Smooth muscle cell (in vitro differentiated cells): ENCODE results near the gene KRTAP12-3. TPM values are rescaled to one million over a fixed set of nuclear protein-coding genes. Genes with fewer than 3 reads are reported as not detected.

Source experiments
- DNase-seq: peaks from one replicate; lab custom pipeline; 2025; ENCODE audit not compliant: unreplicated experiment; lab: John Stamatoyannopoulos, UW
- H2AFZ ChIP-seq: fragments of 200-600 bp; sonication (generic); 2 replicates; pipeline ENCODE4 v1.6.0; 2016; ENCODE audit warnings: antibody characterized with exemption, low read depth, mild to moderate bottlenecking
- H3F3A ChIP-seq: fragments of 200-600 bp; sonication (generic); 2 replicates; pipeline ENCODE4 v1.6.0; 2017; ENCODE audit warnings: antibody characterized with exemption, low read depth
- H3K27ac ChIP-seq: fragments of 200-600 bp; sonication (generic); 2 replicates; pipeline ENCODE4 v1.5.1; 2016; ENCODE audit warnings: low read depth, mild to moderate bottlenecking
- H3K27me3 ChIP-seq: fragments of 200-600 bp; sonication (generic); 2 replicates; pipeline ENCODE4 v1.6.1; 2016; ENCODE audit warnings: low read depth, mild to moderate bottlenecking
- H3K36me3 ChIP-seq: fragments of 200-600 bp; sonication (generic); 2 replicates; pipeline ENCODE4 v1.5.1; 2016; ENCODE audit warnings: low read depth
- H3K4me1 ChIP-seq: fragments of 200-600 bp; sonication (generic); 2 replicates; pipeline ENCODE4 v1.5.1; 2016; ENCODE audit warnings: low read depth
- H3K4me2 ChIP-seq: fragments of 200-600 bp; sonication (generic); 2 replicates; pipeline ENCODE4 v1.6.0; 2016; ENCODE audit warnings: mild to moderate bottlenecking
- H3K4me3 ChIP-seq: fragments of 200-600 bp; sonication (generic); 2 replicates; pipeline ENCODE4 v1.5.1; 2016; ENCODE audit warnings: mild to moderate bottlenecking
- H3K79me2 ChIP-seq: fragments of 200-600 bp; sonication (generic); 2 replicates; pipeline ENCODE4 v1.6.0; 2016; ENCODE audit warnings: low read depth, mild to moderate bottlenecking
- H3K9ac ChIP-seq: fragments of 200-600 bp; sonication (generic); 2 replicates; pipeline ENCODE4 v1.6.0; 2016; ENCODE audit warnings: low read depth
- H3K9me3 ChIP-seq: fragments of 200-600 bp; sonication (generic); replicated peaks from 2 replicates; pipeline ENCODE4 v1.5.1; 2016; ENCODE audit warnings: low read depth
- H4K20me1 ChIP-seq: fragments of 200-600 bp; sonication (generic); 2 replicates; pipeline ENCODE4 v1.6.0; 2016; ENCODE audit warnings: low read depth
- CTCF ChIP-seq: fragments of 200-600 bp; sonication (generic); IDR thresholded peaks from 2 replicates; pipeline ENCODE4 v1.5.1; 2017; ENCODE audit warnings: borderline replicate concordance, mild to moderate bottlenecking, antibody characterized with exemption; ENCODE audit not compliant: insufficient read depth, poor library complexity, severe bottlenecking
- WGBS: methylation state at CpG from one replicate; pipeline ENCODE4 v1.1.7; 2016; ENCODE audit warnings: low lambda C conversion rate; 5-methylcytosine and 5-hydroxymethylcytosine counted together
- polyA plus RNA-seq: library from polyadenylated mRNA; unstranded; fragments of >200 nt; fragmentation: Nextera tagmentation; extraction: Ambion mirVana; gene quantifications from 2 replicates; pipeline ENCODE4 v1.2.1, GENCODE V29; 2016
- total RNA-seq: library from RNA; depleted of rRNA; stranded (reverse); fragments of >200 nt; gene quantifications from 2 replicates; pipeline ENCODE4 v1.2.3, GENCODE V29; 2014

Gene KRTAP12-3
- total and polyA plus RNA-seq, 2 experiments from 2014 or later = not detected

- H2AFZ ChIP-seq = no peak overlapping the region
- WGBS = 46% methylated on average over 2 of the region's 2 CpGs
- H3K27me3 ChIP-seq = no peaks in the 10 kb centered on the region
- TF ChIP-seq CTCF = no peak
- no peaks in the 10 kb centered on the region for H3K79me2 ChIP-seq
- no peaks in the 10 kb centered on the region for H3K9me3 ChIP-seq
- H3F3A ChIP-seq = peaks cover 15% of the 10 kb centered on the region
- peaks cover 5% of the 10 kb centered on the region for H3K4me1 ChIP-seq
- peak overlapping the region; percentile 34 for H3K4me2 ChIP-seq
- no peak overlapping the region for H3K4me3 ChIP-seq
- no peaks in the 10 kb centered on the region for H3K36me3 ChIP-seq
- DNase-seq = no peak
- peak overlapping the region; percentile 76 for H3K27ac ChIP-seq
- no peaks in the 10 kb centered on the region for H4K20me1 ChIP-seq
- H3K9ac ChIP-seq = no peak overlapping the region
Measured at GRCh38 chr21:44691686-44692085, 34.0 kb downstream of the KRTAP12-3 start.

DNA sequence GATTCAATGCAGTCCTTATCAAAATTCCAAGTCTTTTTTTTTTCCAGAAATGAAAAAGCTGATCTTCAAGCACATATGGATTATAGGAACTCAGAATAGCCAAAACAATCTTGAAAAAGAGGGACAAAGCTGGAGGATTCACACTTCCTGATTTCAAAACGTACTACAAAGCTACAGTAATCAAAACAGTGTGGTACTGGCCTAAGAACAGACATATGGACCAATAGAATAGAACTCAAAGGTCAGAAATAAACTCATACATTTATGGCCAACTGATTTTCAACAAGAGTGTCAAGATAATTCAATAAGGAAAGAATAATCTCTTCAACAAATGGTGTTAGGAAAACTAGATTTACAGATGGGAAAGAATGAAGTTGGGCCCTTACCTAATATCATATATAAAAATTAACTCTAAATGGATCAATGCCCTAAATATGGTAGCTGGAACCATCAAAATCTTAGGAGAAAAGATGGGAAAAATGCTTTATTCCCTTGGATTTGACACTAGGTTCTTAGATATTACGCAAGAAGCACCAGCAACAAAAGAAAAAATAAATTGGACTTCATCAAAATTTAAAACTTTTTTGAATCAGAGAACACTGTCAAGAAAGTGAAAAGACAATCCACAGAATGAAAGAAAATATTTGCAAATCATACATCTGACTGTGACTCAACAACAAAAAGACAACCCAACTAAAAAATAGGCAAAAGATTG is 35.2 kb downstream of the KRTAP12-3 start:
- no peak for TF ChIP-seq CTCF
- Histone ChIP-seq H3K27me3 (no peaks in the 10 kb centered on the region), H3K79me2 (no peaks in the 10 kb centered on the region), H2AFZ (no peak overlapping the region), H3K36me3 (no peaks in the 10 kb centered on the region), H3K4me1 (peaks cover 6% of the 10 kb centered on the region), H3K9me3 (no peaks in the 10 kb centered on the region), H4K20me1 (no peaks in the 10 kb centered on the region), H3K9ac (no peak overlapping the region), H3K4me2 (no peak overlapping the region), H3F3A (peaks cover 15% of the 10 kb centered on the region), H3K27ac (no peak overlapping the region), H3K4me3 (no peak overlapping the region)
- 48% methylated on average over 2 of the region's 2 CpGs for WGBS
- DNase-seq = no peak

DNA sequence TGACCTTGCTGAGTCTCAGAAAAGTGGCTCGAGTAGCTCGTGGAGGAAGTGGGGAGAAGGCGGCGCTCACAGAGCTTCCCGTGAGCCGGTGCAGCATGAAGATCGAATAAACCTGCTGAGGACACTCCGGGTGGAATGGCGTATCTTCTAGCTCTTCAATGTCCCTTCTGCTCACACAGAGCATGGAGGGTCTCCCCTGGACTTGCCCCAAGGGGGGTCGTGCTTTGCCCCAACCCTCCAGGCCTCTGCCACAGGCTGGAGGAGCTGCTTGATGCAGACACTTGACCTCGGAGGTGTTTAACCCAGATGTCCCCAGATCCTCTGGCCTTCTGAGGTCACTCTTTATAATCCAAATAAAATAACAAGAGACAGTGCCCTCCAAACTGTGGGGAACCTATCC is 37.0 kb downstream of the KRTAP12-3 start:
- Histone ChIP-seq H3K9ac (no peak overlapping the region), H3K27me3 (no peaks in the 10 kb centered on the region), H3K27ac (no peak overlapping the region), H3K4me3 (no peak overlapping the region), H3K4me1 (peaks cover 14% of the 10 kb centered on the region), H4K20me1 (no peaks in the 10 kb centered on the region), H3K4me2 (no peak overlapping the region), H3K79me2 (no peaks in the 10 kb centered on the region), H3K9me3 (no peaks in the 10 kb centered on the region), H3F3A (peaks cover 15% of the 10 kb centered on the region), H3K36me3 (no peaks in the 10 kb centered on the region), H2AFZ (no peak overlapping the region)
- no peak for TF ChIP-seq CTCF
- WGBS = 87% methylated on average over 11 of the region's 11 CpGs
- DNase-seq = no peak

- Histone ChIP-seq H3K4me2 (no peak overlapping the region), H3K79me2 (no peaks in the 10 kb centered on the region), H3K4me3 (no peak overlapping the region), H4K20me1 (no peaks in the 10 kb centered on the region), H2AFZ (no peak overlapping the region), H3F3A (peaks cover 15% of the 10 kb centered on the region), H3K4me1 (peaks cover 14% of the 10 kb centered on the region), H3K9me3 (no peaks in the 10 kb centered on the region), H3K9ac (no peak overlapping the region), H3K36me3 (no peaks in the 10 kb centered on the region), H3K27ac (no peak overlapping the region), H3K27me3 (no peaks in the 10 kb centered on the region)
- 86% methylated on average over 8 of the region's 8 CpGs for WGBS
- TF ChIP-seq CTCF = no peak
- DNase-seq = no peak
Measured at GRCh38 chr21:44695184-44695583, 37.5 kb downstream of the KRTAP12-3 start.
